Measurements from ENCODE around the gene QARS1. TPM values are rescaled to one million over a fixed set of nuclear protein-coding genes. Genes with fewer than 3 reads are reported as not detected.
A peak's percentile ranks its signal among the peaks of the same experiment; 100 is the strongest.

QARS1 gene
- total RNA-seq, 1 experiment from 2014 or later: 172 TPM

DNA sequence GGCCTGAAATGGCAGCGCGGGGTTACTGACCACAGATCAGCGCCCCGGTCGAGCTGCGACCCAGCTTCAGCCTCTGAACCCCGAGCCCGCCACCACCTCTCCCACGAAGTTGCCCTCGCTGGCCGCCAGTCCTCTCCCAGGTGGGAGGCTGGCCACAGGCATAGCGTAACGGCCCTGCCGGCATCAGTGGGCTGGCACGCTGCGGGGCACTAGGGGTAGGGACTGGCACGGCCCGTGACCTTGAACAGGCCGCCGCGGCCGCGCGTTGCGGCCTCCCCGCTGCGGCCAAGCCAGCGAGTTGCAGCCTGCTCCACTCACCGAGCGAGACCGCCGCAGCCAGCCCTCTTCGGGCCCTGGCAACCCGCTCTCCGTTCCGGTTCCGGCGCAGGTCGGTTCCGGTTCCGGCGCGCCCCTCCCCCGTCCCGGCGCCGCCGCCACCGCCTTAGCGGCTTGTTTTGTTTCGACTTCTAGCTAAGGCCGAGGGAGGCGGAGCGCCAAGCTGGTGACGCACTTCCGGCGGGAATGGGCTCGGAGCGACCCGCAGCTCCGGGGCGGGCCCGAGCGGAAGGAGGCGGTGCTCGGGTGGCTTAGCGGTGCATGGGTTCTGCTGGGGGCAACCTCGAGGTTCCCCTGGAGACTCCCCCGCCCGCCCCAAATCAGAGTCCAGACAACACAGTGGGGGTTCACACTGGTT is 16.0 kb upstream of the QARS1 start, which contains the start of gene USP19:
TSS of gene USP19 (minus strand) at position 386 of the 694 bp plus-strand sequence. CDS start 1,678 bp downstream, outside the sequence.
- DNase-seq (ENCODE audit: low spot score): peak; percentile 82

DNA sequence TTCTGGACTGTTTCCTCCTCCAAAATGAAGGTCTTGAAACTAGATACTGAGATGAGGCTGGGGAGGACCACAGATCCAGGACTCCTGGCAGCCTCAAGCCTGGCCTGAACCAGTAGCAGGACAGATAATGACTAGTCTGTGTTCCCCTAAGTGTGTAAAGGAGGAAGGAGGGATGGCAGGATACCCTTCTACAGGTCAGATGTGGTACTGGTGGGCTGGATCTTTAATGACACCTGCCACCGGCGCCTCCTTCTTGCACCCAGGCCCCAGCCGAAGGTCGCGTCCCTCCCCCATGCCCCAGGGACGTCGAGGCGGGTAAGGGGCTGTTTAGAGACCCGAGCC is 15.5 kb upstream of the QARS1 start:
- no peak for DNase-seq (ENCODE audit: low spot score)

DNA sequence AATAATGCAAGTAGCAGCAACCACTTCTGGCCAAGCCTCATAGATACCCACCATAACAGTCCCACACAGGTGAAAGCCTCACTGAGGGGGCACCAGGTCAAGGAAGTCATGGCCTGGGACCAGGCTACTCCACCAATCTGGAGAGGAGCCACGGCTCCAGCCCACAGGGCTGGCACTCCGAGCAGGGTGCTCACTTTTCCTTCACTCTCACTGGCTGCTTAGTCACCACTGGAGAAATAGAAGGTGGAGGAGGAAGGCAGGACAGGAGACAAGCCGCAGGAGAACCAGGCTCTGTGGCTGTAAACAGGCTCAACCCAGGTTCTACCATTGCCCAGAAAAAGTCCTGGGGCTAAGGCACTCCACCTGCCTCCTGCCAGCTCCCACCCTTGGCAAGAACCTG is 14.9 kb upstream of the QARS1 start:
- no peak for DNase-seq (ENCODE audit: low spot score)

DNA sequence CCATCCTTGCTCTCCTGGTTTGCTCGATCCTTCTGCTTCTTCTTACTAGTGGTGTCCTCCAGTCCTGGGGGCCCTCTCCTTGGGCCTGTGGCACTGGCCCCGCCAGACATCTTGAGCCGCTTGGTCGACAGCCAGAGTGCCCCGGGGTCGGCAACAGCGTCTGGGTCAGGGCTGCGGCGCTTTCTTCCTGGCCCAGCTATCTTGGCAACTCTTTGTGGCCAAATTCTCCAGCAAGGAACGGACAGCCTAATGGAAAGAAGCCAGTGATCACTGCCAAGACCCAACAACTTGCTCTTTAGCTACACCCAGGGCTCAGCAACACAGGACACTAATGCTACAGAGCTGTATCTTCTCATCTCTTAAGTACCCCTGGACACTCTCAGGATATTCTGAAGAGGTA is 14.5 kb upstream of the QARS1 start:
- DNase-seq (ENCODE audit: low spot score): no peak

- DNase-seq (ENCODE audit: low spot score): no peak
These were observed 7.7 kb upstream of the QARS1 start for GRCh38 chr3:49112262-49112661.

- no peak for DNase-seq (ENCODE audit: low spot score)
These were observed 6.8 kb upstream of the QARS1 start for GRCh38 chr3:49111347-49111746.

- no peak for DNase-seq (ENCODE audit: low spot score)
These were observed 6.2 kb upstream of the QARS1 start for GRCh38 chr3:49110780-49111179.

GRCh38 chr3:49108346-49108745 is 3.8 kb upstream of the QARS1 start:
- DNase-seq (ENCODE audit: low spot score): no peak

GRCh38 chr3:49104052-49104426 is 518 bp downstream of the QARS1 start:
- DNase-seq (ENCODE audit: low spot score): no peak

DNA sequence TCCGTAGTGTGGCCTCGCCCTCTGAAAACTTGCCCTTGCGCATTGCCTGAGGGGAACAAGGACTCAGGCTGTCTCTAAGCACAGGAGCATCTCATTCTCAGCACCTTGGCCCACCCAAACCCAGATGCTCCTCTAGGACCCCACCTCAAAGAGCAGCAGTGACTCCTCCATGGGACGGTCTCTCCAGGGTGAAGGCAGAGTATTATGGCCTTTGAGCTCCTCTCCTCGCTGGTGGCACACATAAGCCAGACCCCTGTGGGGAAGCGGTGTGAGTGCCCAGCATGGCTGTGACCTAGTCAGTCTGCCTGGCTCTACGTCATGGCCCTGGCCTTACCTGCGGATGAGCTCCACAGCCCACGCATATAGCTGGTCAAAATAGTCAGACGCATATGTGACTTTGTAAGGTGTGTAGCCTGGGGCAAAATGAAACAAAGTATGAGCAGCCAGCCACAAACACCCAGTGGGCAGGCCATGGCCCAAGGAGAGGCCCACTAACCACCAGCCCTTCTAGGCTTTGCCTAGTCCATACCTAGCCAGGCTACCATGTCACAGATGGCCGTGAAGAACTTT is 4.4 kb downstream of the QARS1 start:
- no peak for DNase-seq (ENCODE audit: low spot score)

- DNase-seq (ENCODE audit: low spot score): no peak
These were observed 5.5 kb downstream of the QARS1 start for GRCh38 chr3:49098910-49099630.

DNA sequence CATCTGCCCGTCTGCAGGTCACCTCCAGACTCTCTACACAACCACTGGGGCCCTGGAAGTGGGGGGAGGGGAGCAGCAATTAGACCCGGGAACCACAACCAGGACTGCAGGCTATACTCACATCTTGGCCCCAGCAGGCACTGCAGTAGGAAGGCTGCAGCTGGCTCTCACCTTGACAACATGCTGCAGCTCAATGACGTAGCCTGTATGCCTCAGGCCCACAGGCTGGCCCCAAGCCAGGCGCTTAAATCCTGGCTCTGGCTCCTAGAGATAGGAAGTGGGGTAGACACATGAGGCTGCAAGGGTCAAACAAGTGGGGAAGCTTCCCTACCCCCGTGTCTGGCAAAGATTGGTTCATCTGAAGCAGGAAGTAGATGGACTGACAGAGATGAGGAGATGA is 6.1 kb downstream of the QARS1 start:
- DNase-seq (ENCODE audit: low spot score): no peak

- peak; percentile 97 for DNase-seq (ENCODE audit: low spot score)
These were observed 10.4 kb downstream of the QARS1 start, which contains the start of gene QRICH1 for GRCh38 chr3:49093853-49094767. Gene QRICH1 (minus strand): TSS chr3:49094071. CDS start chr3:49077017, 17,054 bp downstream.

DNA sequence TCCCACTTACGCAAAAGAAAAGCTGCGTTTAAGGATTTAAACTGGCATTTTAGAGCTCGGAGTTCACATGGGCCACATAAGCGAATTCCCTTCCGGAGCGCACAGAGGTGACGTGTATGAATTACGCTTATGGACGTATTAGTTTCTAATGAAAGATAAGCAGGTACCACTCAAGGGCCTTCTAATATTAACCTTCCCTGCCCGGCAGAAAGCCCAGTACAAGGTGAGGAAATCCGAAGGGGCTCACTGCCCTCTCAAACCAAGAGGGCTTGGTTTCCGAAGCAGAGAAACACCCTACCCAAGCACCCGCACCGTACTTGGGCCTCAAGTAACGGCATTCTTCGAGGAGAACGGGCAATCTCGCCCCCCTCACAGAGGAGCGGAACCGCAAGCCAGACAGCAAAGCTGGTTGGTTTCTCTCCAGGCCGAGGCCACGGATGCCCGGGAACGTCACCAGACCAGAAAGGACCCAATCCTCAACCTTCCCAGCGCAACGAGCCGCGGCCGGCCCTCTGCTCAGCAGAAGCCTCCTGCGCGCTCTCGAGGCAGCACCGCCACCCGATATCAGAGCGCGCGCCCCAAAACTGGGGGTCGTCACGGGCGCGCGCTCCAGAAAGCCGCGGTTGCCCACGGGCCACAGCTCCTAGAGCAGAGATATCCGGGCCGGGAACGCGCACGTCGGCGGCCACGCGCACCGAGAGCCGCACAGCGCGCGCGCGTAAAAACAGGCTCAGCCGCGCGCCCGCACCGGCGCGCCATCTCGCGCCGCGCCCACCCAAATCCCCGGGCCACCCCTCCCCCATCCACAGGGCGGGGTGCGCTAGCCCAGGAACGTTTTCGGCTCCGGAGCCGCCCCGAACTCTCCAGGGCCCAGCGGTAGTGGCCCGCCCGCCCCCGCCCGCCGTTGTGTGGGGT is 11.4 kb downstream of the QARS1 start:
- peak; percentile 56 for DNase-seq (ENCODE audit: low spot score)

GRCh38 chr3:49081429-49081828 is 23.1 kb downstream of the QARS1 start:
- DNase-seq (ENCODE audit: low spot score): no peak

GRCh38 chr3:49079270-49079669 is 25.3 kb downstream of the QARS1 start:
- no peak for DNase-seq (ENCODE audit: low spot score)

DNA sequence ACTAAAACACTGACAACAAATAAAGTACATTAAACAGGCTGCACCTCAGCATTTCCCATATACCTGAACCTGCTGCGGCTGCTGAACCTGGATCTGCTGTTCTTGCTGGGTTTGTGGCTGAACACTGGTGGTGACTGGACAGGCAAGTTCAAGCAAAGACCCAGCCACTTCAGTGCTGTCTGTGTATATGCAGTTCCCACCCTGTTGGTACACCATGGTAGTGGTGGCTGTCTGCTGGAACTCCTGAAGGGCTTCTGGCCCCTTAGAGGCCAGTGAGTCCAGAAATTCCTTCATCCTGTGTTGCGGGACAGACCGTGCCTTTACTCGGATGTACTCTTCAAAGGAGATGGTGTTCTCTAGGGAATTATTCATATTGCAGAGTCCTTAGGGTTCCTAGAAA is 27.9 kb downstream of the QARS1 start:
- DNase-seq (ENCODE audit: low spot score): no peak

DNA sequence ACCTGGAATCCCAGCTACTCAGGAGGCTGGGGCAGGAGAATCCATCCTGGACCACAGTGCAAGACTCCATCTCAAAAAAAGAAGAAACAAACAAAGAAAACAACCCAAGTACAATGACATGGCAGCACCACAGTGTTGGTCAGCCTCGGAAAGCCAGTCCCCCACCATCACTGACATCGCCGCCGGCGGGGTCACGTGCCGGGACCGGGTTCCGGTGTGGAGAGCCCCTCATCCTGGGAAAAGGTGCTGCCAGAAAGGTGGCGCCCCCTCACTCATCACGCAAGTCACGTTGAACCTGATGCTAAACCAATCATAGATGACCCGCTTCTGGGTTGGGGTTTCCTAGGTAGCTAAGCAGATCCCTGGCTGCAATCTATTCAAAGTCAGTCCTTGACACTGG is 28.4 kb downstream of the QARS1 start:
- no peak for DNase-seq (ENCODE audit: low spot score)

DNA sequence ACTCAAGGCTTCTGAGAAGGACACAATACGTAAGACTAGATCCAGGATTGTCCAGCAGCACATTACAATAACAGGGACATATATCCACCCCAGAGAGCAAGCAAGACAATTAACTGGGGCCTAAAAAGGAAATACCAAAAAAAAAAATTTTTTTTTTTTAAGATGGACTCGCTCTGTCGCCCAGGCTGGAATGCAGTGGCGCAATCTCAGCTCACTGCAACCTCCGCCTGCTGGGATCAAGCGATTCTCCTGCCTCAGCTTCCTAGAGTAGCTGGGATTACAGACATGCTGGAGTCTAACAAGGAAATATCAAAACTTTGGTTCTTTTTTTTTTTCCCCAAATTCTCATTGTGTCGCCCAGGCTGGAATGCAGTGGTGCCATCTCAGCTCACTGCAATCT is 46.5 kb downstream of the QARS1 start:
- DNase-seq (ENCODE audit: low spot score): no peak

- DNase-seq (ENCODE audit: low spot score): no peak
These were observed 47.3 kb downstream of the QARS1 start for GRCh38 chr3:49057268-49057667.

GRCh38 chr3:49054344-49054862 is 50.2 kb downstream of the QARS1 start:
- DNase-seq (ENCODE audit: low spot score): no peak
